ENCODE data around the gene MED12L. TPM values are rescaled to one million over a fixed set of nuclear protein-coding genes. Genes with fewer than 3 reads are reported as not detected.

MED12L gene
- total and polyA plus RNA-seq, 9 of the 15 experiments (the other 6 are each of a cell fraction or from before 2014, with no cell fraction given), result not detected

- TF ChIP-seq, protein P1, sequence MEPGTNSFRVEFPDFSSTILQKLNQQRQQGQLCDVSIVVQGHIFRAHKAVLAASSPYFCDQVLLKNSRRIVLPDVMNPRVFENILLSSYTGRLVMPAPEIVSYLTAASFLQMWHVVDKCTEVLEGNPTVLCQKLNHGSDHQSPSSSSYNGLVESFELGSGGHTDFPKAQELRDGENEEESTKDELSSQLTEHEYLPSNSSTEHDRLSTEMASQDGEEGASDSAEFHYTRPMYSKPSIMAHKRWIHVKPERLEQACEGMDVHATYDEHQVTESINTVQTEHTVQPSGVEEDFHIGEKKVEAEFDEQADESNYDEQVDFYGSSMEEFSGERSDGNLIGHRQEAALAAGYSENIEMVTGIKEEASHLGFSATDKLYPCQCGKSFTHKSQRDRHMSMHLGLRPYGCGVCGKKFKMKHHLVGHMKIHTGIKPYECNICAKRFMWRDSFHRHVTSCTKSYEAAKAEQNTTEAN (CRISPR knock-in tag; IDR thresholded peaks at IDR 0.05), result no peak
- TF ChIP-seq RFX5 (IDR thresholded peaks at IDR 0.05; ENCODE audit: low read depth, low read length), result no peak
These were observed 112.7 kb downstream of the MED12L start (continued) for GRCh38 chr3:151197981-151198767.

DNA sequence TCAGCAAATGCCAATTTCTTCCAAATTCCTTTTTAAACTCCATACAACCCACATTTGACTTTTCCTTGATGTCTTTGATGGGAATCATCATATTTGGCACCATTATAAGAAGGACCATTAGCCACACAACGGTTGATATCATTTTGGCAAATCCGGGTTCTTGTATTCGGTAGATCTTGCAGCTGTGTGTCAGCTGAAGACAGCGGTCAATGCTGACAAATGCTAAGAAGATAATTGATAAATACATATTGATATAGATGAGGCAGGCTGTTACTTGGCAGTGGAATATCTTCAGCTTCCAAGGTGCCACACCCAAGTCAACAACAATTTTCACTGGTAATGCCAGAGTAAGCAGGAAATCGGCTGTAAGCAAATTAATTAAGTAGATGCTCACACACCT lies 113.4 kb downstream of the MED12L start:
- H4K20me1 ChIP-seq (replicated peaks; ENCODE audit: control insufficient read depth, insufficient read depth, low read length), result no peaks in the 10 kb centered on the region
- no peak overlapping the region for H3K27ac ChIP-seq (ENCODE audit: extremely low read depth, low read depth, low read length)
- FAIRE-seq (no peak), ATAC-seq (no peak), DNase-seq (ENCODE audit: extremely low read depth in 1 of 4, low spot score in 3 of 4) (no peak)
- POLR2A ChIA-PET, result interaction anchor here (0.5 to 0.7 kb wide), 2 partner anchors 9 to 1386 kb away, joined by 3 to 4 read pairs; partner anchors contain the start of gene RNF13
- H3K9me1 ChIP-seq (ENCODE audit: control insufficient read depth, insufficient read depth, low read length), result no peaks in the 10 kb centered on the region
- H2AFZ ChIP-seq (ENCODE audit: low read depth, low read length), result no peak overlapping the region
- in situ Hi-C loops (cut with MboI) (no loop called here), intact Hi-C loops (cut with micrococcal nuclease) (no loop called here)
- no peak overlapping the region for H3K4me3 ChIP-seq
- H3K27me3 ChIP-seq (ENCODE audit: control insufficient read depth in 2 of 2, insufficient read depth in 2 of 2, low read length in 2 of 2), result peaks cover 0 to 5% of the 10 kb centered on the region in 2 experiments; a peak in 3 of 5 replicates
- H3K9ac ChIP-seq (ENCODE audit: insufficient read depth in 1 of 2, low read depth in 2 of 2, low read length in 2 of 2), result no peak overlapping the region
- no peaks in the 10 kb centered on the region for H3K36me3 ChIP-seq (ENCODE audit: control insufficient read depth, insufficient read depth, low read length)
- BruUV-seq (replicated peaks), result no TSS peak
- CTCF ChIA-PET (ENCODE audit: low intra/inter-chr PET ratio), result no interaction called here
- 2% methylated on average over 5 of the region's 5 CpGs for WGBS (ENCODE audit: insufficient coverage, low coverage, missing lambda C conversion rate)
- no peaks in the 10 kb centered on the region for H3K4me1 ChIP-seq (replicated peaks in 1 of 2; ENCODE audit: control insufficient read depth in 2 of 2, insufficient read depth in 2 of 2, low read length in 2 of 2)
- no peak overlapping the region for H3K4me2 ChIP-seq (ENCODE audit: insufficient read depth, low read length)
- no peaks in the 10 kb centered on the region for H3K79me2 ChIP-seq (ENCODE audit: control insufficient read depth, insufficient read depth, low read length)
- H3K9me3 ChIP-seq (replicated peaks; ENCODE audit: control insufficient read depth, insufficient read depth, low read depth, low read length), result no peaks in the 10 kb centered on the region
- TF ChIP-seq EGR1 (conservative IDR thresholded peaks at IDR 0.05) (no peak), ZNF140 (CRISPR knock-in tag; IDR thresholded peaks at IDR 0.05) (no peak), SAP30 (IDR thresholded peaks at IDR 0.05; ENCODE audit: borderline replicate concordance, insufficient read depth, low read depth, low read length, poor library complexity, severe bottlenecking) (no peak), E4F1 (CRISPR knock-in tag; IDR thresholded peaks at IDR 0.05; ENCODE audit: borderline replicate concordance) (no peak), ZNF79 (CRISPR knock-in tag; IDR thresholded peaks at IDR 0.05; ENCODE audit: low read depth) (no peak), RBM22 (IDR thresholded peaks at IDR 0.05; ENCODE audit: low read depth, low read length, poor library complexity, severe bottlenecking) (no peak), ELF2 (CRISPR knock-in tag; IDR thresholded peaks at IDR 0.05) (no peak), LEF1 (IDR thresholded peaks at IDR 0.05) (no peak), DPF2 (IDR thresholded peaks at IDR 0.05) (no peak), MEF2A (IDR thresholded peaks at IDR 0.05; ENCODE audit: control insufficient read depth, low read depth, low read length) (no peak), HES1 (IDR thresholded peaks at IDR 0.05; ENCODE audit: low read depth) (no peak)

Measured in K562 (cell line).